Activated B cell treated with CpG ODN at 0.5 μM for 24 hours (primary cell): ENCODE measurements around the gene PGM5. TPM values are rescaled to one million over a fixed set of nuclear protein-coding genes. Genes with fewer than 3 reads are reported as not detected.

ENCODE experiments used
- ATAC-seq: fragments of 200-7000 bp; cut with Tn5 transposase; one replicate; pipeline ENCODE4 v1.10.0; 2021; ENCODE audit warnings: low read depth, mild to moderate bottlenecking, moderate library complexity
- CTCF ChIA-PET: fragments of 350-600 bp; sonication (Branson Sonifier 250); formaldehyde crosslinking; loops from one replicate; lab custom pipeline; 2021; ENCODE audit warnings: antibody characterized with exemption; lab: Charles Lee
- POLR2A ChIA-PET: fragments of 350-600 bp; sonication (Branson Sonifier 250); formaldehyde crosslinking; loops from one replicate; lab custom pipeline; 2021; ENCODE audit warnings: antibody characterized with exemption; lab: Charles Lee
- DNase-seq: peaks from one replicate; pipeline ENCODE4 v3.0.0; 2022
- H3K27ac Mint-ChIP-seq: one replicate; pipeline ENCODE4 v1.8.0; 2020; ENCODE audit warnings: mixed read lengths
- H3K27me3 Mint-ChIP-seq: one replicate; pipeline ENCODE4 v1.8.0; 2021; ENCODE audit warnings: mixed read lengths
- H3K36me3 Mint-ChIP-seq: one replicate; pipeline ENCODE4 v1.8.0; 2021; ENCODE audit warnings: low read depth, mixed read lengths
- H3K4me1 Mint-ChIP-seq: one replicate; pipeline ENCODE4 v1.8.0; 2021; ENCODE audit warnings: mixed read lengths
- H3K4me3 Mint-ChIP-seq: one replicate; pipeline ENCODE4 v1.8.0; 2020; ENCODE audit warnings: mild to moderate bottlenecking, mixed read lengths
- H3K9me3 Mint-ChIP-seq: one replicate; pipeline ENCODE4 v1.8.0; 2020; ENCODE audit warnings: mixed read lengths
- CTCF ChIP-seq: fragments of 200-600 bp; IDR thresholded peaks from one replicate; pipeline ENCODE4 v1.8.0; 2022; ENCODE audit warnings: antibody characterized with exemption, mild to moderate bottlenecking
- intact Hi-C: fragments of 100-400 bp; cut with micrococcal nuclease; formaldehyde crosslinking; loops from one replicate; pipeline ENCODE4 v1.15.1; 2024
- total RNA-seq: library from RNA; stranded (reverse); gene quantifications from 2 replicates; pipeline ENCODE4 v1.2.3, GENCODE V29; 2022

PGM5 gene
- total RNA-seq, 1 donor from 2014 or later: not detected

GRCh38 chr9:68437785-68438184 is 81.4 kb downstream of the PGM5 start:
- TF ChIP-seq CTCF: no peak
- H3K27me3 Mint-ChIP-seq: peaks cover 11% of the 10 kb centered on the region
- peaks cover 5% of the 10 kb centered on the region for H3K9me3 Mint-ChIP-seq
- ChIA-PET CTCF (no interaction called here), POLR2A (no interaction called here)
- no peak overlapping the region for H3K27ac Mint-ChIP-seq
- H3K36me3 Mint-ChIP-seq: no peaks in the 10 kb centered on the region
- H3K4me3 Mint-ChIP-seq: no peak overlapping the region
- intact Hi-C loops: no loop called here
- DNase-seq: no peak
- peaks cover 7% of the 10 kb centered on the region for H3K4me1 Mint-ChIP-seq
- ATAC-seq: no peak

- ChIA-PET CTCF (no interaction called here), POLR2A (no interaction called here)
- Mint-ChIP-seq H3K36me3 (no peaks in the 10 kb centered on the region), H3K4me3 (no peak overlapping the region), H3K4me1 (peaks cover 7% of the 10 kb centered on the region), H3K9me3 (peaks cover 5% of the 10 kb centered on the region), H3K27me3 (peaks cover 6% of the 10 kb centered on the region), H3K27ac (no peak overlapping the region)
- ATAC-seq (no peak), DNase-seq (no peak)
- no peak for TF ChIP-seq CTCF
- intact Hi-C loops: no loop called here
These were observed 87.2 kb downstream of the PGM5 start for GRCh38 chr9:68443624-68444023.

- Mint-ChIP-seq H3K4me3 (no peak overlapping the region), H3K27me3 (peaks cover 6% of the 10 kb centered on the region), H3K9me3 (no peaks in the 10 kb centered on the region), H3K4me1 (no peaks in the 10 kb centered on the region), H3K27ac (no peak overlapping the region), H3K36me3 (no peaks in the 10 kb centered on the region)
- ChIA-PET CTCF (no interaction called here), POLR2A (no interaction called here)
- DNase-seq (no peak), ATAC-seq (no peak)
- TF ChIP-seq CTCF: no peak
- intact Hi-C loops: no loop called here
These were observed 90.4 kb downstream of the PGM5 start for GRCh38 chr9:68446836-68447235.

- Mint-ChIP-seq H3K36me3 (no peaks in the 10 kb centered on the region), H3K27me3 (peaks cover 9% of the 10 kb centered on the region)
- CTCF ChIA-PET: no interaction called here
These were observed 91.2 kb downstream of the PGM5 start for GRCh38 chr9:68447611-68448010.

GRCh38 chr9:68454579-68455334 is 98.3 kb downstream of the PGM5 start:
- Mint-ChIP-seq H3K4me1 (peaks cover 3% of the 10 kb centered on the region), H3K9me3 (no peaks in the 10 kb centered on the region), H3K36me3 (no peaks in the 10 kb centered on the region), H3K27ac (no peak overlapping the region), H3K4me3 (no peak overlapping the region), H3K27me3 (peaks cover 7% of the 10 kb centered on the region)
- POLR2A ChIA-PET: no interaction called here
- intact Hi-C loops: no loop called here
- no peak for TF ChIP-seq CTCF
- CTCF ChIA-PET: no interaction called here
- ATAC-seq: no peak
- no peak for DNase-seq

More at GRCh38 chr9:68447611-68448010, 91.2 kb downstream of the PGM5 start:
- Mint-ChIP-seq H3K4me1 (peaks cover 3% of the 10 kb centered on the region), H3K9me3 (no peaks in the 10 kb centered on the region), H3K27ac (no peak overlapping the region), H3K4me3 (no peak overlapping the region)
- no peak for TF ChIP-seq CTCF
- POLR2A ChIA-PET: no interaction called here
- intact Hi-C loops: no loop called here
- no peak for DNase-seq
- ATAC-seq: no peak
